ENCODE results near the gene GAL3ST1. TPM values are rescaled to one million over a fixed set of nuclear protein-coding genes. Genes with fewer than 3 reads are reported as not detected.

The GAL3ST1 gene
- total and polyA plus RNA-seq, 2 experiments from 2014 or later, result 11.4 to 17.1 TPM

DNA sequence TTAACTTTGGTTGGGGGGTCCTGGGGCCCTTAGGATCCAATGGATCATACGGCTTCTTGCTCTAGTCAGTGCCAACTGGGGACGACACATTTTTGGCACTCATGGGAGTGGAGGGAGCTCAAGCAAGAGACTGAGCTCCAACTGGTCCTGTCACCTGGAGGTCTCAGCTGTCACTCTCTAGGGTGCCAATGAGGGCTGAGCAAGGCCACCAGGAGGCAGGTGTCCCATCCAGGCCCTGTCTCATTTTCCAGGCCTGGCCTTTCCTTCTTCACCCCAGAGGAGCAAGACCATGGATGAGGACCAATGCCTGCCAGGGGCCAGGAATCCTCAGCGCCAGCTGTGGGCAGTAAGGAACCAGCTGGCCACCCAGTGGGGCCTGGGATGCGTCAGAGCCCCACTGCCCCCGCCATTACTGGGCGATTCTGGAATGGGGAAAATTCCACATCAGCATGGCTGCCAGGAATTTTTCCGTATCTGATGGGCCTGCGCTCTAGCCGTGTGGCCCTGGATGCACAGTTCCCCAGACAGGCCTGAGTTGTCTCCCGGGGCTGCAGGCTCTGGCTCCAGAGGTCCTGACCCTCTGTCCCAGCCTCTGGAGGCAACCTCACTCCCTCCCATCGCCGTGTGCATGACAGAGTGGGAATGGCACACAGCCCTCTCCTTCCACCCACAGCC is 669 bp upstream of the GAL3ST1 start:
- no peak overlapping the region for H3K27ac ChIP-seq
- no peaks in the 10 kb centered on the region for H3K9me2 ChIP-seq (replicated peaks; ENCODE audit: insufficient read depth)
- TF ChIP-seq, protein P1, sequence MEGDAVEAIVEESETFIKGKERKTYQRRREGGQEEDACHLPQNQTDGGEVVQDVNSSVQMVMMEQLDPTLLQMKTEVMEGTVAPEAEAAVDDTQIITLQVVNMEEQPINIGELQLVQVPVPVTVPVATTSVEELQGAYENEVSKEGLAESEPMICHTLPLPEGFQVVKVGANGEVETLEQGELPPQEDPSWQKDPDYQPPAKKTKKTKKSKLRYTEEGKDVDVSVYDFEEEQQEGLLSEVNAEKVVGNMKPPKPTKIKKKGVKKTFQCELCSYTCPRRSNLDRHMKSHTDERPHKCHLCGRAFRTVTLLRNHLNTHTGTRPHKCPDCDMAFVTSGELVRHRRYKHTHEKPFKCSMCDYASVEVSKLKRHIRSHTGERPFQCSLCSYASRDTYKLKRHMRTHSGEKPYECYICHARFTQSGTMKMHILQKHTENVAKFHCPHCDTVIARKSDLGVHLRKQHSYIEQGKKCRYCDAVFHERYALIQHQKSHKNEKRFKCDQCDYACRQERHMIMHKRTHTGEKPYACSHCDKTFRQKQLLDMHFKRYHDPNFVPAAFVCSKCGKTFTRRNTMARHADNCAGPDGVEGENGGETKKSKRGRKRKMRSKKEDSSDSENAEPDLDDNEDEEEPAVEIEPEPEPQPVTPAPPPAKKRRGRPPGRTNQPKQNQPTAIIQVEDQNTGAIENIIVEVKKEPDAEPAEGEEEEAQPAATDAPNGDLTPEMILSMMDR (IDR thresholded peaks at IDR 0.05; ENCODE audit: poor library complexity), result peak; percentile 13
- no peak for TF ChIP-seq EZH2 (IDR thresholded peaks at IDR 0.05; ENCODE audit: borderline replicate concordance)
- H4K20me1 ChIP-seq (ENCODE audit: insufficient read depth, poor library complexity, severe bottlenecking), result no peaks in the 10 kb centered on the region
- no peaks in the 10 kb centered on the region for H3K36me3 ChIP-seq (replicated peaks; ENCODE audit: insufficient read depth, low read depth)
- WGBS (ENCODE audit: low lambda C conversion rate, missing lambda C conversion rate), result 72% methylated on average over 12 of the region's 12 CpGs
- no peaks in the 10 kb centered on the region for H3K9me3 ChIP-seq (ENCODE audit: low read depth)
- H3K4me3 ChIP-seq, result no peak overlapping the region
- no peaks in the 10 kb centered on the region for H3K27me3 ChIP-seq
- peaks cover 14% of the 10 kb centered on the region for H3K4me1 ChIP-seq (ENCODE audit: insufficient read depth)
- H2AFZ ChIP-seq, result no peak overlapping the region
- H3K4me2 ChIP-seq, result peak overlapping the region; percentile 95
- peaks cover 3% of the 10 kb centered on the region for H3K79me2 ChIP-seq
- DNase-seq (ENCODE audit: low spot score), result peak; percentile 36

DNA sequence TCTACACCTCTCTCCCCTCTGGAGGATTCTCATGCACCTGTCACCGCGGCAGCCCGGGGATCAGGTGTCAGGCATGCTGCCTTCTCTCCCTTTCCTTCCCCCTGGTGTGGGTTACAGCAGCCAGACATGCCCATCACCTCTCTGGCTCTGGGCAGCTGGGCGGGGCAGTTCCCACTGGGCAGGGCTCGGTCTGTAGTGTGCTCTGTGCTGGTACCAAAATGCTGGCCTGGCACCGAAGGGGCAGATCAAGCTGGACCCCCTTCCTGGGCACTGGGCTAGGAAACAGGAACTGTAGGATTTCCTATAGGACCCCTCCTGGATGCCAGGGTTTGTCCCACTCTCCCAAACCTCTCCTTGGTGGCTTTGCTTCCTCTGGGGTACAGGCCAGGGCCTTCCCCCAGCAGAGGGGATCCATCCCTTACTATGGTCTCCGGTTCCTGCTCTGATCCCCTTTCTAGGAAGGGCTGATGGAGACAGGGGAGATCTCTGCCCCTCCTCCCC is 821 bp downstream of the GAL3ST1 start:
- Histone ChIP-seq H3K4me2 (peak overlapping the region; percentile 95), H3K4me1 (ENCODE audit: insufficient read depth) (peaks cover 14% of the 10 kb centered on the region), H3K9me3 (ENCODE audit: low read depth) (no peaks in the 10 kb centered on the region), H2AFZ (no peak overlapping the region), H3K27me3 (no peaks in the 10 kb centered on the region), H4K20me1 (ENCODE audit: insufficient read depth, poor library complexity, severe bottlenecking) (no peaks in the 10 kb centered on the region), H3K79me2 (peaks cover 5% of the 10 kb centered on the region), H3K9me2 (replicated peaks; ENCODE audit: insufficient read depth) (no peaks in the 10 kb centered on the region), H3K4me3 (no peak overlapping the region), H3K27ac (peak overlapping the region; percentile 90), H3K36me3 (replicated peaks; ENCODE audit: insufficient read depth, low read depth) (no peaks in the 10 kb centered on the region)
- 43% methylated on average over 7 of the region's 7 CpGs for WGBS (ENCODE audit: low lambda C conversion rate, missing lambda C conversion rate)
- peak; percentile 30 for DNase-seq (ENCODE audit: low spot score)
- TF ChIP-seq, protein P1 (IDR thresholded peaks at IDR 0.05; ENCODE audit: poor library complexity), result no peak
- TF ChIP-seq EZH2 (IDR thresholded peaks at IDR 0.05; ENCODE audit: borderline replicate concordance), result no peak
- TF ChIP-seq EZH2phosphoT487 (IDR thresholded peaks at IDR 0.05; ENCODE audit: low read depth, severe bottlenecking, unreplicated experiment), result no peak

- Histone ChIP-seq H3K27ac (peak overlapping the region; percentile 90), H3K27me3 (no peaks in the 10 kb centered on the region), H3K4me3 (no peak overlapping the region), H4K20me1 (ENCODE audit: insufficient read depth, poor library complexity, severe bottlenecking) (no peaks in the 10 kb centered on the region), H2AFZ (no peak overlapping the region), H3K4me2 (peak overlapping the region; percentile 95), H3K9me2 (replicated peaks; ENCODE audit: insufficient read depth) (no peaks in the 10 kb centered on the region), H3K36me3 (replicated peaks; ENCODE audit: insufficient read depth, low read depth) (no peaks in the 10 kb centered on the region), H3K4me1 (ENCODE audit: insufficient read depth) (peaks cover 14% of the 10 kb centered on the region), H3K9me3 (ENCODE audit: low read depth) (no peaks in the 10 kb centered on the region), H3K79me2 (peaks cover 5% of the 10 kb centered on the region)
- WGBS (ENCODE audit: low lambda C conversion rate, missing lambda C conversion rate), result 48% methylated on average over 12 of the region's 12 CpGs
- DNase-seq (ENCODE audit: low spot score), result peak; percentile 68
- TF ChIP-seq EZH2phosphoT487 (IDR thresholded peaks at IDR 0.05; ENCODE audit: low read depth, severe bottlenecking, unreplicated experiment) (no peak), EZH2 (IDR thresholded peaks at IDR 0.05; ENCODE audit: borderline replicate concordance) (no peak)
- TF ChIP-seq, protein P1 (IDR thresholded peaks at IDR 0.05; ENCODE audit: poor library complexity), result no peak
These were observed 1.4 kb downstream of the GAL3ST1 start for GRCh38 chr22:30572840-30573593.
